DMS114 treated with DMSO at 0.1 percent for 48 hours (cell line): ENCODE measurements around the gene BTBD7.

Source experiments
- DNase-seq: peaks from one replicate; lab custom pipeline; 2025; ENCODE audit not compliant: unreplicated experiment; lab: John Stamatoyannopoulos, UW

The BTBD7 gene

GRCh38 chr14:93302688-93303581, 29.9 kb downstream of the BTBD7 start:
- DNase-seq: no peak

- no peak for DNase-seq
These were observed 30.9 kb downstream of the BTBD7 start for GRCh38 chr14:93301821-93302447.

- no peak for DNase-seq
These were observed 33.0 kb downstream of the BTBD7 start for GRCh38 chr14:93299866-93300265.

- DNase-seq: no peak
These were observed 33.4 kb downstream of the BTBD7 start for GRCh38 chr14:93299416-93299815.

GRCh38 chr14:93295541-93296220, 37.2 kb downstream of the BTBD7 start:
- no peak for DNase-seq

- DNase-seq: no peak
These were observed 46.5 kb downstream of the BTBD7 start for GRCh38 chr14:93286212-93286890.

GRCh38 chr14:93285044-93285443, 47.8 kb downstream of the BTBD7 start:
- DNase-seq: no peak

GRCh38 chr14:93281937-93282336, 50.9 kb downstream of the BTBD7 start:
- DNase-seq: no peak

- DNase-seq: no peak
These were observed 52.1 kb downstream of the BTBD7 start for GRCh38 chr14:93280743-93281142.

GRCh38 chr14:93276031-93276716, 56.7 kb downstream of the BTBD7 start:
- no peak for DNase-seq

GRCh38 chr14:93274055-93274806, 58.6 kb downstream of the BTBD7 start:
- no peak for DNase-seq

GRCh38 chr14:93271111-93271510, 61.7 kb downstream of the BTBD7 start:
- DNase-seq: no peak

GRCh38 chr14:93269341-93270068, 63.3 kb downstream of the BTBD7 start:
- DNase-seq: no peak

- no peak for DNase-seq
These were observed 64.4 kb downstream of the BTBD7 start for GRCh38 chr14:93268406-93268805.

- no peak for DNase-seq
These were observed 65.6 kb downstream of the BTBD7 start for GRCh38 chr14:93267149-93267711.

- DNase-seq: no peak
These were observed 66.7 kb downstream of the BTBD7 start for GRCh38 chr14:93266127-93266526.

GRCh38 chr14:93263416-93263815, 69.4 kb downstream of the BTBD7 start:
- no peak for DNase-seq

GRCh38 chr14:93262446-93262845, 70.4 kb downstream of the BTBD7 start:
- DNase-seq: no peak
